ENCODE data around the gene TPI1.
"Not testable (repeated sequence)": the region's sequence is repeated elsewhere in the genome, so short reads cannot be mapped to it uniquely, and the experiment has no call there.

TPI1 gene

DNA sequence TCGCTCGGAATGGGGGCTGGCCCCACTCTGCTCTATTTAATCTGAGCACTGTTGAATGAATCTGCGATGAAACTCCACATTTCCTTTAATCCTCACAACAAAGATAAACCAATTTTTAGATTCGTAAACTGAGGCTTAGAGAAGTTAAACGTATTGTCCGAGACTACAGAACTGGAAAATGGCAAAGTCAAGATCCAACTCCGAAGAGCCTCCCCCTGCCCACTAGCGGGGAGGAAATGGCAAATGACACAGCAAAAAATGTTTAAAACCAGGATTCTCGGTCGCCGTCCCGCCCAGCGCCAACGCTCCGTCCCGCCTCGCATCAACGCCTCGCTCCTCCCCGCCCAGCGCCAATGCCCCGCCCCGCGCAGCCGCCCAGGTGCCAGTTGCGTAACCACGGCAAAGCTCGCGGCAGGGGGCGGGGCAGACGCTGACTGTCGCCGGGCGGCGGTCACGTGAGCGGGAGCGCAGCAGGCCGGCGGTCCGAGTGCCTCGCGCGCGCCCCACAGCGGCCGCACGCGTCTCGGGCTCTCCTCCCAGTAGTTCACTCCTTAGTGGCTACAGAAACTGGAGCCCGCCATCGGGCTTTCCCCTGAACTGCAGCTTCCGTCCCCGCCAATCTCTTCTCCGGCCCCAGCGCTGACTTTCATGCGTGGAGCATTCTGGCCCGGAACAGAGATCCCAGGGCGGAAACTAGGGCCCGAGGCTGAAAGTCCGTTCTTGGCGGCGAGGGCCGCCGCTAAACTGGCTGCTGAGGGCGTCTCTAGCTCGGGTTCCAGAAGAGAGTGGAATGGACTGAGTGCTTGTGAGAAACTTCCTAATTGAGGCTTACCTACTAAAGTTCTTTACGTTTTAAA, 23.7 kb downstream of the TPI1 start:
- peak; percentile 76 for DNase-seq (ENCODE audit: low read depth)
- H3K4me3 ChIP-seq (ENCODE audit: low read length): peak overlapping the region; percentile 47
- peak; percentile 65 for TF ChIP-seq CTCF (conservative IDR thresholded peaks at IDR 0.05; ENCODE audit: low read depth, low read length)

DNA sequence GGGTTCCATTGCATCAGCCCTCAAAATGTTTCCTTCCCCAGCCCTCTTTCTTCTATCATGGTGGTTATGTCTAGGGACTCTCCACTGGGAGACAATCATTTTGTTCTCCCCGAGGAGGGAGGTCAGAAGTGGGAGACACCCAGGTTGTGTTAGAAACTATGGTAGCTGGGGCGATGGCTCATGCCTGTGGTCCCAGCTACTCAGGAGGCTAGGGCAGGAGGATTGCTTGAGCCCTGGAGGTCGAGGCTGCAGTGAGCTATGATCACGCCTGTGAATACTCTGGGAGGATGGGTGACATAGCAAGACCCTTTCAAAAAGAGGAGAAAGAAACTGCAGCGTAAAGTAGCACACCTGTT, 24.3 kb downstream of the TPI1 start:
- no peak for DNase-seq (ENCODE audit: low read depth)
- no peak for TF ChIP-seq CTCF (conservative IDR thresholded peaks at IDR 0.05; ENCODE audit: low read depth, low read length)

DNA sequence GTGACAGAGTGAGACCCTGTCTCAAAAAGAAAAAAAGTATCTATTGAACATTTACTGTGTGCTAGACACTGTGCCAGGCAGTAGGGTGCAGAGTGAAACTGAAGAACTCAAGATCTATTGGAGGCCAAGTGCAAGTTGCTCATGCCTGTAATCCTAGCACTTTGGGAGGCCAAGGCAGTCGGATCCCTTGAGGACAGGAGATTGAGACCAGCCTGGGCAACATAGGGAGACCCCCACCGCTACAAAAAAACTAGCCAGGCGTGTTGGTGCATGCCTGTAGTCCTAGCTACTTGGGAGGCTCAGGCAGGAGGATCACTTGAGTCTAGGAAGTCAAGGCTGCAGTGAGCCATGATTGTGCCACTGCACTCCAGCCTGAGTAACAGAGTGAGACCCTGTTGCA, 25.4 kb downstream of the TPI1 start:
- H3K4me3 ChIP-seq (ENCODE audit: low read length); DNase-seq (ENCODE audit: low read depth): not testable (repeated sequence)

More for the DNA sequence above, 24.3 kb downstream of the TPI1 start:
- peak overlapping the region; percentile 47 for H3K4me3 ChIP-seq (ENCODE audit: low read length)

GRCh38 chr12:6894321-6894720, 27.0 kb downstream of the TPI1 start:
- no peak for TF ChIP-seq CTCF (conservative IDR thresholded peaks at IDR 0.05; ENCODE audit: low read depth, low read length)
- DNase-seq (ENCODE audit: low read depth): no peak
- H3K4me3 ChIP-seq (ENCODE audit: low read length): no peak overlapping the region

GRCh38 chr12:6896846-6897435, 29.6 kb downstream of the TPI1 start:
- TF ChIP-seq CTCF (conservative IDR thresholded peaks at IDR 0.05; ENCODE audit: low read depth, low read length): no peak
- no peak for DNase-seq (ENCODE audit: low read depth)
- no peak overlapping the region for H3K4me3 ChIP-seq (ENCODE audit: low read length)

GRCh38 chr12:6899427-6899826, 32.1 kb downstream of the TPI1 start:
- H3K4me3 ChIP-seq (ENCODE audit: low read length): no peak overlapping the region
- TF ChIP-seq CTCF (conservative IDR thresholded peaks at IDR 0.05; ENCODE audit: low read depth, low read length): no peak
- DNase-seq (ENCODE audit: low read depth): no peak

DNA sequence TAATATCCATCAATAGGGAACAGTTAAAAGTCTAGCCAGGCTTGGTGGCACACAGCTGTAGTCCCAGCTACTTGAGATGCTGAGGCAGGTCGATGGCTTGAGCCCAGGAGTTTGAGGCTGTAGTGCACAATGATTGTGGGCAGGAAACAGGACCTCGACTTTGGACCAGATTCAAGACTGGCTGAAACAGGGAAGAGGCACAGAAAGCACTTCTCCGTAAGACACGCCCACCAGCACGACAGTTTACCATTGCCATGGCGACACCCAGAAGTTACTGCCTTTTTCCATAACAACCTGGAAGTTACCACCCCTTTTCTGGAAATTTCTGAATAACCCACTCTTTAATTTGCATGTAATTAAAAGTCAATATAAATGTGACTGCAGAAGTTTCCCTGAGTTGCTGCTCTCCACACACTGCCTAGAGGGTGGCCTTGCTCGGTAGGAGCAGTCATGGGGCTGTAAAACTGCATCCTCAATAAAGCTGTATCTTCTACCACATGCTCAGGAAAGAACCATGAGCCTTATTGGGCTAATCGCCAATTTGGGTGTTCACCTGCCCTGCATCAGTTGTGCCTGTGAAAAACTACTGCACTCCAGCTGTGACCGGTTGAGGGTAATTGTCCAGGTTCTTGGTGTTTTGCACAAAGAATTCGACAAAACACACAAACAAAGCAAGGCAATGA, 32.6 kb downstream of the TPI1 start:
- H3K4me3 ChIP-seq (ENCODE audit: low read length): no peak overlapping the region
- no peak for TF ChIP-seq CTCF (conservative IDR thresholded peaks at IDR 0.05; ENCODE audit: low read depth, low read length)
- DNase-seq (ENCODE audit: low read depth): no peak
